Left hindlimb (tissue), 1 donor: ENCODE measurements around the gene TNIK.

Source experiments
- DNase-seq: peaks from one replicate; pipeline ENCODE4 v3.0.0-alpha.2; 2018

TNIK gene

DNA sequence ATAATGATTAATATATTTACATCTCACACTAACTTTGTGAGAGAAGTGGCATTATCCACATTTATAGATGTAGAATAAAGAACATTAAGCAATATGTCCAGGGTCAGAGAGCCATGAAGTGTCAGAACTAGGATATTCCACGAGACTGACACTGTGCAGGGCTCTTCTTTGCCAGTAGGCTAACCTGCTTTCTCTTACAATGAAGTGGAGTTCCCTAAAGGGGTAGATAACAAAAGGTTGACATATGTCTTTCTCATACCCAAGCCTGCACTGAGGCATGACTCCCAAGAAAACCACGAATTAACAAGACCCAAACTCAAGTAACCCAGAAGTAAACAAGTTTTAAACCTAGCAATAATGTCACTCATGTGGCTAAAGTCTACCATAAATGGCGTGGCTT, 242.1 kb downstream of the TNIK start:
- no peak for DNase-seq

DNA sequence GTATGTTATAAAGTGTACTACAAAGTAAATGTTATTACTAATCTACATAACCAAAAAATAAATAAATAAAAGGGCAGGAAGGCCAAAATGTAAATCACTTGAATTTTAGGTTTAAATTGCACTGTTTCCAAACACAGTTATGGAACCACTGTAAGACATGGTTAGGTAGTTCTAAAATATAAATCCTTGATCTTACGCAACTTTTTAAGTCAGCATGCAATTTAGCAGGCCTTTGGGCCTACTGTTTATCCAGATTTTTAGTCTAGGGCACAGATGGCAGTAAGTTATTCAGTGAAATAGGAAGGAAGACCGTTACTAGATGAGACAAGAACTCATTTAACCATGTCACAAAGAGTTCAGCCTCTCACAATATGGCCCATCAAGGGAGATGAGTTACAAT, 246.3 kb downstream of the TNIK start:
- DNase-seq: no peak

DNA sequence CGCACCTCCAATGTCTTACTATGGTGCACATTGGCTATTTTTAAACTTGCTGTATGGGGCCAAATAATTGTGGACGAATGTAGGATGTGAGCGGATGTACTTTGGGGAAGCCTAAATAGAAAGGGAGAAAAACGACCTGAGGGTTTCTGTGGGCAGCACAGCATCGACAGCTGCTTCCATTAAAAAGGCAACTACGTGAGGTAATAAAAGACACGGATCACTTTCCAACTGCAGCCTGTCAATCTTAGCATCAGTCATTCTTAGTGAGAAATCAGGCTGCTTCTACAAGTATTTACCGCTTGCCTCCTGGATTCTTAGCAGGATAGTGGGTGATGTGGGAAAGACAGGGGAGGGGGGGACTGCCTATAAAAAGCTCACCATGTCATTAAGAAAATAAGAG, 247.0 kb downstream of the TNIK start:
- no peak for DNase-seq

DNA sequence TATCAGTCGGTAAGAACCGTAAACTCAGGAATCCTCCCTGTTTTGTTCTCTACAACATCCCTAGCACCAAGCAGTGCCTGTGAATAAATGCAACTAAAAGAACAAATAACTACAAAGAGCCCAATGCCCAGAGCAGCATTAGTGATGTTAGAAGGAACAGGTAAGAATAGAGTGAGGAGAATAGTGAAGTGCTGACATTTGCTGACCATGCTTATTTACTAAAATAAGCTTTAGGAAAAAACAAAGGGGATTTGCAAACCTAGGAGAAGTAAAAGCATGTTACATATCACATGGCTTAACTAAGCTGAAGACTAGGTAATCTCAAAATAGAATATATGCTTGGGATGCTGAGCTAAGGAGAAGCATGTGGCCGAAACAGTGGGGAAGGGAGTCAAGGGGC, 247.6 kb downstream of the TNIK start:
- DNase-seq: no peak

DNA sequence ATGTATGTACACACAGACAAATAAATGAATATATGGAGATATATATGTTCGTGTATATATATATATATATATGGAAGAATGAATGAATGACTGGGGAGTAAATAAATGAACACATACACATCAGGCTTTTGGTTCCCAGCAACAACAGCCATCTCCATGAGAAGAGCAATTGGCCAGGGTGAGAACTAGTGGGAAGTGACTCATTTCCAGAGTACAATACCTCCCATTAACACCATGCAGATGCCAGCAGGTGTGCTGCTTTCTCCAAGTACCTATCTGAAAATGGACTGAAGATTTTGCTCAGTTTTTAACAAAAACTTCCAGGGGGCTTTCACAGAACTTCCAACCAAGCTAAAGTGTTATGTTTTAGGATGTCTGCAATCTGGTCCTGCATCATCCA, 253.9 kb downstream of the TNIK start:
- no peak for DNase-seq

DNA sequence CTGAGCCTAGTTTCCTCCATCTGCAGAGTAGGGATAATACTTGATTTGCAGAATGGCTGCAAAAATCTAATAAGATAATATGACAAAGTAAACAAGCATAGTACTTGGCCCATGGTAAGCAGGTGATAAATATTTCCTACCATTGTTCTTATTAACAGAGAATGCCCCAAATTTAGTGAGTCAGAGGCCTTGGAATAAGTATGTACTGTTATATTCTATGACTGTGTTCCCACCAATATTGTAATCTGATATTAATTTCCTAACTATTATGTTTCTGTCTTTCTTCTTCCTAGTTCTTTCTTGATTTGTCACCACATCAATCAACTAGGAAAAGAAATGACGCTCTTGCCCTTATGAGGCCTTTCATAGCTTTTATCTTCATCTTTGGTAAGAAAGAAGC, 255.3 kb downstream of the TNIK start:
- no peak for DNase-seq

DNA sequence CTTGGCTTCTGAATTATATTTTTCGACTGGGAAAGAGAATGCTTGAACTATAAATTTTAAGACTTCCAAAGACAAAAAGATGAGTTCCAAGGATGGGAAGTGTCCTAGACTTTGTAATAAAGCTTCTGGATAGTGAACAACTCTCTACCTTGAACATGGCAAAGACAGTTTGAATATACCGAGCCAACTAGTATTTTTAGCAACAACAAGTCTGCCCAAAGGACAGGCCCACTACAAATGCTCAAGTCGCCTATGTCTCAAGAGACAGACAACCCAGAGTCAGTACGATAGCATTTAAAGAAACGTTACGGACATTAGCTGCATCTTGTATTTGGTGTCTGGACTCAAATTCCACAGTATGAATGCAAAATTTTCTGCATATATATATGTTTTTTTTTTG, 258.4 kb downstream of the TNIK start:
- DNase-seq: no peak

DNA sequence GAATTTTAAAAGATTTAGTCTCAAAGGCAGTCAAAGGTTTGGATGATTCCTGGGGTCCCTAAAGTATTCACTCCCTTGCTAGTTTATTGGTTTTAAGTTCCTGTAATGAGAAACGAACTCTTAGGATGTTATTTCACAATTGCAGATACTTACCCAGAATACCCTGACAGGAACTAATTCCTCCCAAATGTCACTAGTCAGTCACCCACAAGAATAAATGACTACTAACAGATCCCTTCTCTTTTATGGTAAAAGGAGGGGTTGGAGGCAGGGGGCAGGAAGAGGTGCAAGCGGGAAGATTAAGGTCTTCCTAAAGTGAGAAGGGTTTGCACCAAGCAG, 259.5 kb downstream of the TNIK start:
- DNase-seq: no peak

DNA sequence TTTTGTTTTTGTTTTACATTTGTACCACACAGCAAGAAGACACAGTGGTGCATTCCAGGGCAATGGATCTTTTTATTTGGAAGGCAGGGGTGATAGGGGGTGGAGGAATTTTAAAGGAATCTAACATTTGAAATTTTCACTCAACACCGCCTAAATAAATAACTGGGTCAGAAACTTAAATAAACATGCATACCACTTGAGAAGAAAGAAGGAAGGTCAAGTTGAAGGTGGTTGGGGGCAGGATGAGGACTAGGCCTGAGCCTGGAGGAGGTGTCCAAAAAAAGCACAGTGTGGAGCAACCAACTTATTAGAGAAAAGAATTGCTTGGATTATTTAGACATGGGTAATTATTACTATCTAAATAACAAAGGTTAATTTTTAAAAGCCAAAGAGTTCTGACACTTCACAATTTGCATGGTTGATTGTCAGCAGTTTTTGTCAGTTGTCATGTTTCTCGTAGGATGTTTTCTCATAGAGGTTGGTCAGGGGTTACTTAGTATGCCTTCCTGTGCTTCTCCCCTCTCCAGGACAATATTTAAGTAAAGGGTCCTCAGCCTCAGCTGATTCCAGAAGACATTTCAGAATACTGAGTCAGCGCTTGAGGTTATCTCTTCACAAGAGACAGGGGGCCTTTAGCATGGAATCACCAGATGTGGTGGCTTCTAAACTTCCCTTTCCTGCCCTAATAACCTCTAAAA, 260.0 kb downstream of the TNIK start:
- no peak for DNase-seq

DNA sequence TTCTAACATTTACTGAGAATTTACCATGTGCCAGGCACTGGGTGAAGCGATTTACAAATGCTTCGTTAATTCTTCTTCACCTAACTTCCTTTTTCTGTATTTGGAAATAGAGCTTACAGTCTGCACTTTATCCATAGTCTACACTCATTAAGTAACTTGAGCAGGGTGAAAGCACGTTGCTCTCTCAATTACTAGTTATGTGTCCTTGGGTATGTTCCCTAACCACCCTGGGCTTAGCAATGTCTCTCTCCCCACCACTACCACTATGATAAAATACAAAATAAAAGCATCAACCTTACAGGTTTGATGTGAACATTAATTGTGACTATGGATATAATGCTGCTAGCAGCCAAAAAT, 260.8 kb downstream of the TNIK start:
- DNase-seq: no peak

DNA sequence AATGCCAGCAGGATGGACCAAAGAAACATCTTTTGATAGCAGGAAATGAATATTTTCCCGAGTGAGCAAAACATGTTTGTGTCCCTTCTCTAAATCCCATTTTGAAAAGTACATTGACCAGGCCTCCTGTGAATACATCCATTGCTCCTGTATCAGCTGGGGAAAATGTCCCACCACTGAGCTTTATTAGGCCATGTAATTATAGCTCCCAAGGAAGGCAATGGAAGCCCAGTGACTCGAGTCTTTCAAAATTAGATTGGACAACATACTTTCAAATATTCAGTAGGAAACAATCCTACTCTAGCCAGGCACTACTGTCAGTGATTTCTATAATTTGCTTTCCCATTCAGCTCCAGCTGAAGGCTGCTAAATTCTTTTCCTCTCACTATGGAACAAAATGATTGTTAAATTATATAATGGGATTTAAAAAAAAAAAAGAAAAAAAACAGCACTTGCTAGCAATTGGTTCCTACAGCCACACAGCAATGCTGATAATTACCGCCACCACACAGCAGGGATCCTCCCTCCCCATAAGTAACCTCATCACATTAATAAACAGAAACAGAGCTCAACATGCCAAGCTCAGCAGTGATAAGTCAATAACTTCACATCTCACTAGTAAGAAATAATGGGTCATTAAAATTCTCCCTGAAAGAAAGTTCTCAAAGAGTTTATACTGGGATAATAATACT, 261.3 kb downstream of the TNIK start:
- DNase-seq: no peak

DNA sequence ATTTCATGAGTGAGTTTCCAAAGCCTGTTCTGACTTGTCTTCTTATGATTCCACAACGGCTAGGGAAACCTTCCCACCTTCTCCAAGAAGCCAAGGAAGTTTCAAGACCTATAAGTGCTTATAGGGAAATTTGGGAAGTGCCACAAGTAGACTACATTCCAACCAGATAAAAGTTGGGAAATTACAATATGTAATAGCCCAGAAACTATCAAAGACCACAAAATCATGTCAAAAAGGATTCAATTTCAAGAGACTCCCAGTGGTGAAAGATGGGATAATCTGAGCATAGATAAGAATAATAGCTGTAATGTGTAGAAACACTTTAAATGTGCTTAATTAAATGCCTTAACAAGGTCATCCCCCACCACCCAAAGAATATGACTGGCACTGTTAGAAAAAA, 264.5 kb downstream of the TNIK start:
- no peak for DNase-seq

DNA sequence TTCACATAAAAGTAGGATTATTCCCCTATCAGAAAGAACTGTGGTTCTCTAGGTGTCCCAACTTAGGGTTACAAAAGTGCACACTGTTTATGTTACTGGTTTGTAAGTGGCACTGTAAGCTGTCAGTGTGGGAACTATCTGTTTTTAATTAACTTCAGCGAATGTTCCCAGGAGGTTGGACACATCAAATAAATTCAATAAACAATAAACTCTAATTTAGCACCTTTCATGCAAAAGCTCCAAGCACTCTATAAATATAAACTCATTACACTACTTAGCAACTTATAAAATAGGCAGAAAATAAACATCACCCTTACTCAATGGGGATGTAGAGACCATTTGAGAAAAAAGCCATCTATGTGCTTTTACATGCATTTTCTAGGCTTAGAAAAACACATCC, 265.2 kb downstream of the TNIK start:
- DNase-seq: no peak

DNA sequence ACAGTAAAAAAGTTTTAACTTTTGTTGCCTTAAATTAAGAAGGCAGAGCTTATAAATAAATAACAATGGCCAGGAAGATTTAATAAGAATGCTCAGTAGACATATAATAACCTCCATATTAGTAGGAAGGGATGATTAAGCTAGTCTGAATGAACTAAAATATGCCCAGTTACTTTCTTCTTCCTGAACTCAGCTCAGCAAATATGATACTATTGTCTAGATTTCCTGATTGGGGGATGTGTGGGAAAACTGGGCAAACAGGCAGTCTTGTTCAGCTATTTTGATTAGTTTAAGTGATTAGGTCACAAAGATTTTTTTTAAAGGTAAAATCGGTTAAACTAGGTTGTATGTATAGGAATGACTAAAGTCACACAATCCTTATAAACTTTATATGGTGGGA, 266.5 kb downstream of the TNIK start:
- DNase-seq: no peak

DNA sequence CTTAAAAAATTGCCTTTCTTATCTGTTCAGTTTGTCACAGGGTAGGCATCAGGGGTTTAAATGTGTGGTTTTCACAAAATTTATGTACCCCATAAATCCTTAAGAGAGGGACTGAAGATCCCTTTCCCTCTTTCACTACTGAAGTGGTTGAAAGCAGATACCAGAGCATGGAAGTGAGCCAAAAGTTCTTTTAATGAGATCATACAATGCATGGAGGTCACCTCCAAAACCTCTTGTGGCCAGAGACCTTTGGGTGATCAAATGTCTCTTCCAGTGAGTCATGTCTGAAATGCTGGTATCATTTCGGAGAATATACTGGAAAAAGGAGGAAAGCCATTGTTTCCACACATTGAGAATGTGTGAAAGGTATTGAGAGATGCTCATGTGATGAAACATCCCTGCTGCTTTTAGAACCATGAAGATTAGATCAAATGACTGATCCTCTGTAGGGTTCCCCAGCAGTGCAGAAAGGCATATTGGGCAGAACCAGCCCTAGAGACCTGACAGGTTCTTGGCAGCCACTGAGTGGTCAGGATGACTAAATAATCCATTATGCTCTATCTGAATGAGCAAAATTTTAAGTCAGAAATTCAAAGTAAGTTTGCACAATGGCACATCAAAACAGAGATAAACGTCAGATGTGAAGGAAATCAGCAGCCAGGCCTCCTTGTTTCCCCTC, 267.9 kb downstream of the TNIK start:
- no peak for DNase-seq

DNA sequence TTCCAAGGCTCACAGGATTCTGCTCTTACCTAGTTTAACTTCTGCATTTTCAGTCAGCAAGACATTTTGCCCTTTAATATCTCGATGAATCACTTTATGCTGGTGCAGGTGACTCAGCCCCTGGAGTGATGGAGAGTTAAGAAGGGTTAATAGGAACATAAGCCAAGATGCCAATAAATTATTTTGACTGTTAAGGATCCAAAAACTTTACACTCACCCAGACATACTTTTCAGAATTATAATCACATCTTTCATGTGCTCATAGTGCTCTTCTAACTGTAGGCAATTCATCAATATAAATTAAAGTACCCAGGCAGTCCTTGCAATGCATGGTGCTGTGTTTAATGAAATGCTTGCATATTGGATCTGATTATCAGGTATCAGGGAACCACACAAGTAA, 269.5 kb downstream of the TNIK start:
- no peak for DNase-seq

DNA sequence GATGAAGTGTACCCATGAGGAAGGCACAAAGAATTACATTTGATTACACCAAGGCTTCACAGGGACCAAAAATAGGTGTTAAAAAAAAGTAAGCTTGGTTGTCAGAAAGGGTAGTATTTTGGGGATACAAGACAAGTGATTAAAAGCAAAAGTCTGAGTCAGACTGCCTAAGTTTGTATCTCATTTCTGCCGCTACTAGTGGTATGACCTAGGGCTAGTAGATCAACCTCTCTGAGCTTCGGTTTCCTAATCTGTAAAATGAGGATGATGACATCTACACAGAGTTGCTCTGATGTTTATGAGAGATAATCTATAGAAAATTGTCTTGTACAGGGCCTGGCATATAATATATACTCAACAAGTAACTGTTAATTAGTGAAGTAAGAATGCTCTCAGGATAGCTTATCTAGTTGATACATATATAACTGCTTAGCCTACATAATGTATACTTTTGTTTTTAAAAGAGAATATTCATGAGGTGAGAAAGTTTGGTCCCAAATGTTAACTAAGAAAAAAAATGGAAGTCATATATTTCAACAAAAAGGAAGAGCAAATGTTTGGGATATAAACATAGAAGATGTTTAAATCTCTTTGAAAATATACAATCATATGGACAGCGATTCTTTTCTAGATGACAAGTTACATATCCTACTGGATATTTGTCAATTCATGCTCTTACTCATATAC, 270.7 kb downstream of the TNIK start:
- no peak for DNase-seq

DNA sequence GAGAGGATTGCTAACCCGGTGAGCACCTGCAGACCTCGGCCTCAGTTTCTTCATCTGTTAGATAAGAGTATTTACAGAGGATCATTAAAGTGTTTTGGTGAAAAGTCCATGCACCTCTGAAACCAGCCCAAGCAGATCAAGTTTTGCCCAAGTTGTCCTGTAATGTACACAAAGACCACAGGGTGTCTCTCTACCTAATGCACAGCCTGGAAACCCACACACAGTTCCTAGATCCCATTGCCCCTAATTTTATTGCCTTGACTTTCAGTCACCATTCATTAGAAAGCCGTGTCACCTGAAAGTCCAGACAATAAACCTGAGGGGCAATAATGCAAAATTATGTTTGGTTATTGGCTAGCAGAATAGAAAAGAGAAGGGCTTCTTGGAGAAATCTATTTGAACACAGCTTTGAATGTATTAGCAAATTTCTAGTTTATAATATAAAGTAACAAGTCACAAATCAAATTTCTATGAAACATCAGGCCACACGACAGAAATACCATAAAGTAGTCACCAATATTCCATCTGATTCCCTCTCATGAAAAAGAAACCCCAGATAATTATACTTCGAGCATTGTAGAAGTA, 272.4 kb downstream of the TNIK start:
- no peak for DNase-seq

DNA sequence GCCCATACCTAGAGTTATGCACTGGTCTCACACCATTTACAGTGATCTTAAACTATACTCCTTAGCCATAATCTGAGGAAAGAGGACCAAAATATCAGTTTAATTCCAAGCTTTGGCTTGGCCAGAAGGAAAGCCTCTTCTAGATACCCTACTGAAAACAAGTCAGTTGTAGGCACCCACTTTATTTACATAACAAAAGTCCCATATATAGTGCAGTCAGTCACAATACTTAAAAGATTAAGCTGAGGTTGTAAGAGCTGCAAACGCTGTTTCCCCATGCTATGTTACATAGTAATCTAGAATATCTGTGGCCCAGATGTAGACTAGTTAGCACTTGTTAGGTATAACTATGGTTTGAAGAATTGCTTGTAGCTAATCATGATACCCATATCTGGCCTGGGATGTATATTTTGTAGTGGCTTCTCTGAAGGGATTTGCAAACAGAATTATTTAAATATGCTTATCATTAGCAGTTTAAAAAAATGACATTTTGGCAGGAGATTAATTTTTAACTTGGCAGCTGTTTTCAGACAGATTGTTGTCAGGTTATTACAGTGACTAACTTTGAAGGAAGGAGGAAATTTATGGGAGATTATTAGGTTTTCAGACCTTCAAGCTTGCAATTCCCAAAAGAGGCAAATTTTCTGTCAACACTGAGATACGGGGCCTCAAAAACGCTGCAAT, 273.2 kb downstream of the TNIK start:
- no peak for DNase-seq

DNA sequence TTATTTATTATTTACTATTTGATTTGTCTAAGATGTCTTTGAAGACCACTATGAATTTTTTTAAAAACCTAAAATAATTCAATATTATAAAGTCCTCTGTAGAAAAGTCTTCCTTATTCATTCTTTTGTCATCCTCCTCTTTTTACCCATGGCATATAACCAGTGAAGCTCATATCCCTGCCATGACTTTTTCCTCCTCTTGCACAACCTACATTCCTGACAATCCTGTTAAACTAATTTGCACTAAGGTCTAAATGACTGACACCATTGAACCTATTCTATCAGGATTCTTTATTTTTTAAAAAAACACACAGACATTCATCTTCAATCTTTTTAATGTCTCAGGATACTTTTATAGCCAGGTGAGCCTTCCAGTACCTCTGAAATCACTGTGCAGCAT, 273.8 kb downstream of the TNIK start:
- DNase-seq: no peak

DNA sequence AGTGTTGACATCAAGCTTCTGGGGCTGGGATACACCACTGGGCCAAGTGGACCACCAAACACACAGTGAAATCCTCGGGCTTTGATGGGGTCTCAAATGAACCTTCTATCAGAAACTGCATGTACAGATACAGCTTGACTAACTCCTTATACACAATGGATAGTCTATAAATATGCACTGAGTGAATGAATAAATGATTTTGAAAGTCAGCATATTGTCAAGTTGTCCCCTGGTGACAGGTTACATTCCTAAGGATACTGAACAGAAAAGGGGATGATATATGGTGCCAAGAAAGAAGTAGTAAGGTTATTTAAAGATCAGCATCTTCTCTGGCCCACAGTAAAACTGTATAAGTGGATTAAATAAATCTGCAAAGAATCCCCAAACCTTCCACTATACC, 274.2 kb downstream of the TNIK start:
- DNase-seq: no peak

DNA sequence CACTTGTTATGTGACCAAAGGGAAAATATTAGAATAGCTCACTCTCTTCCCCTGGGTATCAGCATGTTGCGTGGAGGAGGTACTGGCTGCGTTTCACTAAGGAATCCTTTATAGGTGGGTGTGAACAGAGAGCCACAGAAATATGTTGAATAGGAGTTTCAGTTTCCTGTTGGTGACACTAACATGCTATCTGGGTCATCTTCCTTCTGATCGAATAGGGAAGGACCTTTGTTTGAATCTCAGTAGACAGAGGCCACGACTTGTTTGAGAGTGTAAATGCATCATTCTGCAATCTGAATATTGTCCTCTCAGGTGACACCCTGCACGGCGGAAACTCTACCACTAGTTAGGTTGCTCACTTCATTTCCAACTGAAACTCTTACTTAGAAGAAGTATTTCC, 275.8 kb downstream of the TNIK start:
- no peak for DNase-seq

DNA sequence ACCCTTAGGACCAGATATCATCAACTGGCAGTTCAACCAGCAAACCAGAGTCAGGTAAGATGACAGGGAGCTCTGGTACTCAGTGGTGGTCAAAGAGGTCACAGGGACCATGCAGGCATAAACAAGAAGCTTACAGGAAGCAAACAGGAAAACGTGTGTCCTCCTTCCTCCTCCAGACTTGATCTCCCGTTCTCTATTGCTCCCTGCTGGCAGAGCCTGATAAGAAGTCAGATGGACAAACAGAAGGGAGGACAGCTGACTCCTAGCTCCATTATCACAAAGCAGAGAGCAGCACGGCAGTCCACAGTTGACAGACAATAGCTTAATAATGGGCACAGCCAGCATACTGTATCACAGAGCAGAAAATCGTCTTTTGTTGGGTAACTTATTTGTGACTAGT, 277.2 kb downstream of the TNIK start:
- DNase-seq: no peak
